ENCODE data around the gene PROSER2.

- TF ChIP-seq POLR2A (IDR thresholded peaks at IDR 0.05; ENCODE audit: low read length): no peak
- no peak for TF ChIP-seq GATA1 (IDR thresholded peaks at IDR 0.05; ENCODE audit: low read depth, low read length)
These were observed 29.2 kb upstream of the PROSER2 start for GRCh38 chr10:11793762-11794479.
